Measurements from ENCODE around the gene OR9Q1.

DNA sequence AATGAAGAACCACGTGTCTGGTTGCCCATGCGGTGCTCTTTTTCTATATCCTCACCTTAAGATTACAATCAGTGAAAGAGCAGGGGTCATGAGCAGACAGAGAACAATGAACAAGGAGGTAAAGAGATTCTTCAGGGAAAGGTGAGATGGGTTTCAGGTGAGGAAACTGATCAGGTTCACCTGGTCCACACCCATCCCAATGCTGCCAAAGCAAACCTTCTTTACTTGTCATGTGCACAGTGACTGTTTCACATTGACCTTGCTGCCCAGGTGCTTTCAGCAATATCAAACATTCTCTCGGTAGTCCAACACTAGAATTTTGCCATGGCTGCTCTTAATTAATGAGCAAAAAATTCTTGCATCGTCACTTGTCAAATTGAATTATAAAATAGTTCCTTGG is 140.7 kb downstream of the OR9Q1 start:
- TF ChIP-seq EZH2 (IDR thresholded peaks at IDR 0.05; ENCODE audit: low read depth, low read length, severe bottlenecking) (no peak), BCL11A (IDR thresholded peaks at IDR 0.05; ENCODE audit: low read depth in 2 of 2, low read length in 2 of 2) (no peak), SIRT6 (IDR thresholded peaks at IDR 0.05; ENCODE audit: low read length) (no peak), SIN3A (conservative IDR thresholded peaks at IDR 0.05 in 1 of 2, IDR thresholded peaks at IDR 0.05 in 1 of 2; ENCODE audit: low read depth in 1 of 2, low read length in 2 of 2) (no peak), POLR2A (IDR thresholded peaks at IDR 0.05; ENCODE audit: control extremely low read depth in 1 of 2, low read depth in 2 of 2, low read length in 2 of 2) (no peak), YY1 (IDR thresholded peaks at IDR 0.05; ENCODE audit: low read depth, low read length) (no peak), SUZ12 (IDR thresholded peaks at IDR 0.05; ENCODE audit: low read length) (no peak), RFX5 (IDR thresholded peaks at IDR 0.05; ENCODE audit: borderline replicate concordance, low read depth, low read length) (no peak), MAFK (IDR thresholded peaks at IDR 0.05; ENCODE audit: low read depth, low read length) (no peak), EGR1 (IDR thresholded peaks at IDR 0.05; ENCODE audit: borderline replicate concordance, low read depth, low read length) (no peak), POLR2AphosphoS5 (IDR thresholded peaks at IDR 0.05; ENCODE audit: low read depth, low read length) (no peak)
- TF ChIP-seq, protein P1, sequence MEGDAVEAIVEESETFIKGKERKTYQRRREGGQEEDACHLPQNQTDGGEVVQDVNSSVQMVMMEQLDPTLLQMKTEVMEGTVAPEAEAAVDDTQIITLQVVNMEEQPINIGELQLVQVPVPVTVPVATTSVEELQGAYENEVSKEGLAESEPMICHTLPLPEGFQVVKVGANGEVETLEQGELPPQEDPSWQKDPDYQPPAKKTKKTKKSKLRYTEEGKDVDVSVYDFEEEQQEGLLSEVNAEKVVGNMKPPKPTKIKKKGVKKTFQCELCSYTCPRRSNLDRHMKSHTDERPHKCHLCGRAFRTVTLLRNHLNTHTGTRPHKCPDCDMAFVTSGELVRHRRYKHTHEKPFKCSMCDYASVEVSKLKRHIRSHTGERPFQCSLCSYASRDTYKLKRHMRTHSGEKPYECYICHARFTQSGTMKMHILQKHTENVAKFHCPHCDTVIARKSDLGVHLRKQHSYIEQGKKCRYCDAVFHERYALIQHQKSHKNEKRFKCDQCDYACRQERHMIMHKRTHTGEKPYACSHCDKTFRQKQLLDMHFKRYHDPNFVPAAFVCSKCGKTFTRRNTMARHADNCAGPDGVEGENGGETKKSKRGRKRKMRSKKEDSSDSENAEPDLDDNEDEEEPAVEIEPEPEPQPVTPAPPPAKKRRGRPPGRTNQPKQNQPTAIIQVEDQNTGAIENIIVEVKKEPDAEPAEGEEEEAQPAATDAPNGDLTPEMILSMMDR (IDR thresholded peaks at IDR 0.05; ENCODE audit: control extremely low read depth in 1 of 3, insufficient read depth in 1 of 3, low read depth in 1 of 3, low read length in 3 of 3) = no peak
- TF ChIP-seq, protein P2, sequence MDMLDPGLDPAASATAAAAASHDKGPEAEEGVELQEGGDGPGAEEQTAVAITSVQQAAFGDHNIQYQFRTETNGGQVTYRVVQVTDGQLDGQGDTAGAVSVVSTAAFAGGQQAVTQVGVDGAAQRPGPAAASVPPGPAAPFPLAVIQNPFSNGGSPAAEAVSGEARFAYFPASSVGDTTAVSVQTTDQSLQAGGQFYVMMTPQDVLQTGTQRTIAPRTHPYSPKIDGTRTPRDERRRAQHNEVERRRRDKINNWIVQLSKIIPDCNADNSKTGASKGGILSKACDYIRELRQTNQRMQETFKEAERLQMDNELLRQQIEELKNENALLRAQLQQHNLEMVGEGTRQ (IDR thresholded peaks at IDR 0.05; ENCODE audit: low read length) = no peak
